ENCODE results near the gene ITPRIP.

ITPRIP gene

DNA sequence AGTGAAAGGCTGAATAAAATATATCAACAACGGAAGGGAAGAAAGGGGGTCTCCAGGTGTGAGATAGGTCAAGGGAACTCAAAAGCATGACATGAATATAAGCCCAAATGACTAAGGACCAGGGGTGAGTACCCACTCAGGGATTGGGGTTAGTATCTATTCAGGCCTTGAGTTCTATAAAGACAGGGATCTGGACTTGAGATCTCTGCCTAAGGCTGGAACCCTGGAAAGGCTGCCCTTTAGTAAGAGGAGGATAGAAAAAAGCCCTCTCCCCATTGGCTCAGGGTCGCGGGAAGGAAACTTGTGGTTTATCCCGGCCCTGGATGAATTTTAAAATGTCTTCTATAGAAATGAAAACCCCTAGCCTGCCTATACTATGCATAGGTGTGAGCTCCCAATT lies 2.4 kb upstream of the ITPRIP start:
- DNase-seq (ENCODE audit: low spot score) = no peak
- TF ChIP-seq, protein P1, sequence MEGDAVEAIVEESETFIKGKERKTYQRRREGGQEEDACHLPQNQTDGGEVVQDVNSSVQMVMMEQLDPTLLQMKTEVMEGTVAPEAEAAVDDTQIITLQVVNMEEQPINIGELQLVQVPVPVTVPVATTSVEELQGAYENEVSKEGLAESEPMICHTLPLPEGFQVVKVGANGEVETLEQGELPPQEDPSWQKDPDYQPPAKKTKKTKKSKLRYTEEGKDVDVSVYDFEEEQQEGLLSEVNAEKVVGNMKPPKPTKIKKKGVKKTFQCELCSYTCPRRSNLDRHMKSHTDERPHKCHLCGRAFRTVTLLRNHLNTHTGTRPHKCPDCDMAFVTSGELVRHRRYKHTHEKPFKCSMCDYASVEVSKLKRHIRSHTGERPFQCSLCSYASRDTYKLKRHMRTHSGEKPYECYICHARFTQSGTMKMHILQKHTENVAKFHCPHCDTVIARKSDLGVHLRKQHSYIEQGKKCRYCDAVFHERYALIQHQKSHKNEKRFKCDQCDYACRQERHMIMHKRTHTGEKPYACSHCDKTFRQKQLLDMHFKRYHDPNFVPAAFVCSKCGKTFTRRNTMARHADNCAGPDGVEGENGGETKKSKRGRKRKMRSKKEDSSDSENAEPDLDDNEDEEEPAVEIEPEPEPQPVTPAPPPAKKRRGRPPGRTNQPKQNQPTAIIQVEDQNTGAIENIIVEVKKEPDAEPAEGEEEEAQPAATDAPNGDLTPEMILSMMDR (IDR thresholded peaks at IDR 0.05; ENCODE audit: extremely low read depth, missing control alignments) = no peak

GRCh38 chr10:104340111-104340526 lies 1.9 kb upstream of the ITPRIP start:
- TF ChIP-seq, protein P1 (IDR thresholded peaks at IDR 0.05; ENCODE audit: extremely low read depth, missing control alignments) = no peak
- DNase-seq (ENCODE audit: low spot score) = no peak

DNA sequence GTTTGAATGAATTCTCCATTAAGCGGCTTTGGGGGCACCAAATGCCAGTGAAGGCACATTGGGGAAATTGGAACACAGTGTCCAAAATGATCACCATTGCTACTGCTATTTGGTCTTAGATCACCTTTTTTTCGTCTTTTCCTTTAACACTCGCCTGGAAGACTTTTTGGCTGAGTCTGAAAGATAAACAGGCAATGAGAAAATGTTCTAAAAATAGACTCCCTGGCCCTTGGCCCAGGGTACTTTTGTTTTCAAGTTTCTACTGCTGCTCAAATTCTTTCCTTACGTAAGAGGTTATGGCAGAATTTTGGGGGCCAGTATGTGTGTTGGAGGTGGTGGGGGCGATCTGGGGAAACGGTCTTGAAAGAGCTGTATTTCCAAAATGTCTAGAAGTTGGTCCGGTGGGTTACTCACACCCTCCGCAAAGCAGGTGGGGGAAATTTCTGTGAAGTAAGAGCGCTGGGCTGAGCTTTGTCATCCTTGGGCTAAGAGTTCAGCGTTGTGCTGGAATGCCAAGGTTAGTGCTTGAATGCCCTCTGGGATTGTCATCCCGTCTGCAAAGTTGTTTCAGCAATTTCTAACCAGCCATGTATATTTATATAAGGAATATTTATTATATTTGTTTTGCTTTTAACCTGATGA lies 1.3 kb upstream of the ITPRIP start:
- DNase-seq (ENCODE audit: low spot score) = no peak
- TF ChIP-seq, protein P1 (IDR thresholded peaks at IDR 0.05; ENCODE audit: extremely low read depth, missing control alignments) = no peak

DNA sequence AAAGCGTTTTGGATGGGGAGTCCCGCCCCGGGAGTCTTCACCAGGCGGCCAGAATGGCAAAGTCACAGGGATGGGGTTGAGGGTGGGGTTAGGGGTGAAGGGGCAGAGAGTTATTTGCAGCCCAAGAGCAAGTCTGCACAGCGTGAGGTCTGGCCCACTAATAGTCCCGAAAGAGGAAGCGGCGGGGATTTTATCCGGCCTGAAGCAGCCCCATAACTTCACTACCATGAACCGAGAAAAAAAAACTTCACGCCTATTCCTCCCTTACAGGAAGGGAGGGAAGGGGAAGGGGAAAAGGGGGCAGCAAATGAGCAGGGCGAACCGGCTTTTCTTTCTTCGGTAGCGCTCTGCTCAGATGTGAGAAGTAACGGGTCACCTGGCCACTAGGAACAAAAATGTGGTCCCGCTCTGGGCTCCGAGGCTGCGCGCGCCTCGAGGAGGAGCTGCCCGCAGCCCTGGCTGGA lies 712 bp downstream of the ITPRIP start:
- TF ChIP-seq, protein P1 (IDR thresholded peaks at IDR 0.05; ENCODE audit: extremely low read depth, missing control alignments) = no peak
- peak; percentile 65 for DNase-seq (ENCODE audit: low spot score)

DNA sequence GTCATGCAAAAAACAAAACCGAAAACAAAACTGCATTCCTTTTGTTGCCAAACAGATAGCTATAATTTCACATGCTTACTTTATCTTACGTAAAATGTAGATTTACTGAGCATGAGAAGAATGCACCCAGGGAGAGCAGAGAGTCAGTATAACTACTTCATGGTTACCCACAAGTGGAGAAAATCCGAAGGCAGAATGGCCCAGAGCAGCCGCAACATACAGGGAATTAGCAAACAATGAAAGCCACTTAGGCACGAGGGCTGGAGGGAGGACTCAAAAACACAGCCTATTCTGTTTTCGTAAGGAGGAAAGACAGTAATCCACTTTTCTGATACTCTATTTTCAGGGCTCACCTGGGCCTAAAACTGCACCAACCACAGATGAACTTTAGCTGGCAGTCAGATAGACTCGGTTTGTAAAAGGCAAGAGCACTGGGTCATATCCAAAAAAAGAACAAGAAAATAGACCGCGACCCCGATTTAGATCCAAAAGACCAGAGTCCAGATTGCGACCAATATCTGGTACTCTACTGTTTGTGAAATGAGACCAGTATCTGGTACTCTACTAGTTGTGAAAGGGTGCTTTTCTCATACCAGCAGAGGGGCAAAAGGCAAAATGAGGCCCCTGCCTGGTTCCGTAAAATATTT lies 1.3 kb downstream of the ITPRIP start:
- DNase-seq (ENCODE audit: low spot score) = peak; percentile 46
- TF ChIP-seq, protein P1 (IDR thresholded peaks at IDR 0.05; ENCODE audit: extremely low read depth, missing control alignments) = no peak

DNA sequence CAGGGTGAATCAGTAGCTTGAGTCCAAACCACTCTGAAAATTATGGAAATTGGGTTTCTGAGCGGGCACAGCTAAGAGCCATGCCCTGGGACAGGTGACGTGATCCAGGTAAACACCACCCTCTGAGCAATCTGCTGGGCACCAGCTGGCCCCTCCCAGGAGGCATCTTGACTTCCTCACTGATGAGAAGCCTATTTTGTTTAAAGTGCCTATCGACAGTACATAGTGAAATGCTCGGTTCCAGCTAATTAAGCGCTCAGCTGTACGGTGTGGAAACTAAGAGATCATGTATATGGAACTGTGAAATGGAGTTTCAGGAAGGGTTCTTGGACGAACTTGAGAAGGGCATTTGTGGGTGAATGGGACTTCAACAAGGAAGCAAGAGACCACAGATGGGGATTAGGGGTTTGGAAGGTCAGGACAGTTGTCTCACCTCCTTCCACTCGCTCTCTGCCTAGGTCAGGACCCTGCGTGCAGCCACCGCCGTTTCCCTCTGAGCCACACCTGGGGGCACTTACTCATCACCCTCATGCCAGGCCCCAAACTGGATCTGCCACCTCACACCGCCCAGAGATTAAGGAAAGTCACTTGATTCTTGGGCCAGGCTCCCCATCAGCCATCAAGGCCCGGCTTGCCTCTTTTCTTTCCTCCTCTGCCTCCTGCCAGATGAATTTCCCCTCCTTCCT lies 3.2 kb downstream of the ITPRIP start:
- TF ChIP-seq, protein P1 (IDR thresholded peaks at IDR 0.05; ENCODE audit: extremely low read depth, missing control alignments) = no peak
- no peak for DNase-seq (ENCODE audit: low spot score)

DNA sequence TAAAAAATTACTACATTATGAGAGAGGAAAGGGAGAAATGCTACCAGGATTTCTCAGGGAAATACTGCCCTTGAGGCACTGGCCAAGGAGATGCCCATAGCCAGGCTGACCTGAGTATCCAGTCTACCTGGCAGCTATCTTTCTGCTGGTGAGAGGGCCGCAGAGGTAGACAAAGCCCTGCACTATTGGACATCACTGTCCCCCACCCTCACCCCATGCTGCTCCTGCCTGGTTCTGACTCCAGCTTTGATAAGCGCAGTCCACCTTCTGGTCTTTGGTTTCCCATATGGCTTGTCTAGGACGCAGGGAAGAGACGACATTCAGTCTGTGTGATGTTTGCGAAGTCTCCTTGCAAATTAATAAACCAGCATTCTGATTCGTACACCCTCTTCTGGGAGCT lies 3.7 kb downstream of the ITPRIP start:
- TF ChIP-seq, protein P1 (IDR thresholded peaks at IDR 0.05; ENCODE audit: extremely low read depth, missing control alignments) = no peak
- DNase-seq (ENCODE audit: low spot score) = no peak
